ENCODE measurements around the gene LRRC32.

Gene LRRC32

DNA sequence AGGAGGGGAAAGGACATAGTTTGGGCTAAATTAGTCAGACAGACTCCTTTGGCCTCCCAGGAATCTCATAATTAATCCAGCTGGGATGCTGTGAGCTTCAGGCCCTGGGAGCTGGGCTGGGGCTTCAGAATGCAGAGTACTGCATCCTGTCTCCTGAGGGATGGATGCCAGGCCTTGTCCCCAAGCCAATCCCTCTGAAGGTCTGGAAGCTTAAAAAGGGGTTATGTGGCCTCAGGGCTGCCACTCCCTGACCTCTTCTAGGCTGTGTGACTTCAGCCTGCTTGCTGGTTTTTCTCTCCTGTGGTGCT, 6.9 kb upstream of the LRRC32 start:
- DNase-seq: no peak

- no peak for DNase-seq
Observed at GRCh38 chr11:76676636-76677457, 6.3 kb upstream of the LRRC32 start.

DNA sequence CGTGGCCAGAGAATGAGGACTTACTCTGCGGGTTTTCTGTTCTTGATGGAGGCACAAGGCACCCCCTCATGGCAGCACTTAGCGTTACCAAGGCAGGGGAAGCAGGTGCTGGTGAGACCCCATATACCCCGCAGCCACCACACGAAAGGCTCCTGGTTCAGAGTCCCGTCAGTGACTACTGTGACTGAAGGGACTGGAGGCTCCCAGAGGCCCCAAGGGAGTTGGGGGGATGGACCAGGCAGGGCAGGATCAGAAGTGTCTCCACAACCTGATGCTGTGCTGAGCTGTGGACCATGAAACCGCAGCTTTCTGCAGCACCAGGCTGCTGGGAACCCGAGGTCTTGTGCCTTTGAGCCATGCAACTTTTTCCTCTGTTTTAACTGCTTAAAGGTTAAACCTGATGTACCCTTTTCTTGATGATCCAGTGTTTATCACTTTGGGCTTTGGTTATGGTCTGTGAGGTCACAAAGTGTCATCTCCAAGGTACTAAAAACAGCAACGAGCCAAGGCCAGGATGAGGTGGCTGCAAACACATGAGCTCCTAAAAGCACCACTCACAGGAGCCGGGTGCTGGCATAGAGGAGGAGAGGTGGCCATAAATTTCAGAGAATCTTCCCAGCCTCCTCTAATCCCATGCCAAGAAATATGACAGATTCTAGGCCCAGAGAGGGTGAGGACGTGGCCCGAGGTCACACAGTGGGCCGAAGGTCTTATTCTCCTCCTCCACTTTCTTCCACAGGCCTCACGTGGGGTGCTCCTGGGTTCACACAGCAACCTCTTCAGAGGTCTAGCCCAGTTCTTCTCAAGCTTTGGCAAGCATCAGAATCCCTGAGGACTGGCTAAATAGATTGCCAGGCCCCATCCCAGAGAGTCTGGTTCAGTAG, 4.2 kb upstream of the LRRC32 start:
- no peak for DNase-seq

GRCh38 chr11:76673176-76674142, 2.9 kb upstream of the LRRC32 start:
- no peak for DNase-seq

DNA sequence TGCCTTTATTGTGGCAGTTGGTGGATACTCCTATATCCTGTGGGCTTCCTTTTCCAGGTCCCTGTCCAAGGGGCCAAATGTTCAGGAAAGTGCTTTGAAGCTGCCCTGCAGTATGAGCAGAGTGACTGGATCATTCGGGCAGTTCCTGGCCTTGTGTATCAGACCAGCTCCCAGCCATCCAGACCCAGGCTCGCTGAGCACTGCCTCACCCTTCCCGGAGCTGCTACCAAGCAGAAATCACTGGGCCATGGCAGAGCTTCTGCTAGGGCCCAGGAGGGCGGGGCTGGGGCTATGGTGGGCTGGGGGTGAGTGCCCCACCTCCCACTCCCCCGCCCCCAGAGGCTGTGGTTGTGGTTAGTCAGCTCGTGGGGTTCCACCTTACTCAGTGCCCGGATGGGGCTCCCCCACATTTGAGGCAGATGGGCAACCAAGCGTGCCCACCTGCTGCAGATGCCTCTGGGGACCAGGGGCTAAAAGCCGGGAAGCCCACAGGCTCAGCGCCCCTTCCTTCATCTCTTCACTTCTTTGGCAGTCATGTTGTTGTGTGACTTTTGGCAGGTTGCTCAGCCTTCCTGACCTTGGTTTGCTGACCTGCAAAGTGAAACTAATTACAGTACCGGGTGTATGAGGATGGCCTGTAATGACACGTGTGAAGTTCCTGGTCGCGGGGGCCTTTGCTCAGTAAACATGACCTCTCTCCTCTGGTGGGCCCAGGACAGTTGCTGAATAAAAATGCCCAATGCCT, 2.1 kb upstream of the LRRC32 start:
- no peak for DNase-seq

DNA sequence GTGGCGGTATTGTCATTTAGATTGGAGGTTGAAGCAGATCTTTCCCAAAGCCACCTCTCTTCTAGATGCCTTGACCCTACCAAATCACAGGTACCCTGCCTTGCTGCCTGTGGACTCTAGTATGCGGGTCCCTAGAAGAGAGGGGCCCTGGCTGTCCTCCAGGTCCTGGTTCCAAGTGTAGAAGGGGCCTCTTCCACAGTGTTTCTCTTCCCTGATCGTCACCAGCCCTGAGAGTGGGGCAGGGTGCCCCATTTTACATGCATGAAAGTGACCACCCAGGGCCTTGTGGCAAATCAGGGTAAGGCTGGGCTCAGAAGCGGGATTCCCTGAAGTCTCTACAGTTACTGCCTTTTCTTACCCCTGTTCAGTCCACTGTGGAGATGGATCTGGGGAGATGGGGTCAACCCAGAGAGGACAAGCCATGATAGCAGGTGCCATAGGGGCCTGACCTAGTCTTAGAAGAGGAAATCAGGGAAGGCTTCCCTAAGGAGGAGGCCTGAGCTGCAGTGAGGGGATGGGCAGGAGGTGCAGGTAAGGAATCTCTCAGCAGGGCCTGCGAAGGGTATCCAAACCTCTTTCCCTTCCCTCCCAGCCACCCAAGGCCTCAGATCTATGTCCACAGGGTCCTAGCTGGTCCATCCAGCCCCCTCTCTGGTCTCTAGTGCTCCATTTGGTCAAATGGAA, 1.2 kb upstream of the LRRC32 start:
- no peak for DNase-seq

- DNase-seq: no peak
Observed at GRCh38 chr11:76671237-76671592, 668 bp upstream of the LRRC32 start.

GRCh38 chr11:76669901-76670484, 554 bp downstream of the LRRC32 start:
- no peak for DNase-seq

- DNase-seq: no peak
Observed at GRCh38 chr11:76668362-76669155, 2.0 kb downstream of the LRRC32 start.

DNA sequence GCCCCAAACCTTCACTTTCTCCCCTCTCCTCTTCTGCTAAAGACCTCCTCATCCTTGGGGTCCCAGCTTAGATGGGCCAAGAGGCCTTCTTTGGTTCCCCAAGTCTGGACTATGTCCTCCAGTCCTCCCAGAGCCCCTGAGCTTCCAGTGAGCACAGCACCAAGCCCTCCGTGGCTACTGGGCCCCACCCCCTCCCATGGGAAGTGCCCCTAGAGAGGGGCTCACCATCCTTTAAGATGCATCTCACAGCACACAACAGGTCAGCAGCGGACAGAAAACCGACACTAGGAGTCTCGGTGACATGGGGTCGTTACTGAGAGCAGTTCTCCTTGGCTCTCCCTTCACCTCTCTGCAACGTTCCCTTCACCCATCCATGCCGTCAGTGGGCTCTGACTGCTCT, 2.7 kb downstream of the LRRC32 start:
- no peak for DNase-seq

DNA sequence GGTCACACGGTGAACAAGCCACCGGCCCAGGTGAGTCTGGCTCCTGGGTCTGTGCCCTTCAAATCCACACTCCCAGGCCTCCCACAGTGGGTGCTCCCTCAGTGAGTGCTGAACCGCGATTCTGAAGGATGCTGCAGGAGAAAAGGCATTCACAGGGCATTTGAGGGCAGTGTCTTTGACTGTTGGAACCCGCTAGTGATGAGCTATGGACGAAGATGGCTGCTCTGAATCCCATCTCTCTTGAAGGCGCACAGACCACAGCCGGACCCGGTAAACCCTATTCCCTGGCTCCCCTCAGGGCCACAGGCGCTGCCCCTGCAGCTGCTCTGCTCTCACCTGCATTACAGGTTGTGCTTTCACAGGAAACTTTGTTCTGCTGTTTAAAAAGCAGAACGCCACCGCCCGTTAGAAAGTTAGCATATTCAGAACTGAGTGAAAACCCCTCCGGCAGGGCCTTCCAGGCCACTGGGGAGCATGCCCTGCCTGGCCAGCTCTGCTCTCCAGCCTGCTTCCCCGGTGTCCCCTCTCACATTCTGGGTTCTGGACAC, 3.2 kb downstream of the LRRC32 start:
- no peak for DNase-seq

- DNase-seq: no peak
Observed at GRCh38 chr11:76666830-76667229, 3.7 kb downstream of the LRRC32 start.

- no peak for DNase-seq
Observed at GRCh38 chr11:76666408-76666807, 4.1 kb downstream of the LRRC32 start.

DNA sequence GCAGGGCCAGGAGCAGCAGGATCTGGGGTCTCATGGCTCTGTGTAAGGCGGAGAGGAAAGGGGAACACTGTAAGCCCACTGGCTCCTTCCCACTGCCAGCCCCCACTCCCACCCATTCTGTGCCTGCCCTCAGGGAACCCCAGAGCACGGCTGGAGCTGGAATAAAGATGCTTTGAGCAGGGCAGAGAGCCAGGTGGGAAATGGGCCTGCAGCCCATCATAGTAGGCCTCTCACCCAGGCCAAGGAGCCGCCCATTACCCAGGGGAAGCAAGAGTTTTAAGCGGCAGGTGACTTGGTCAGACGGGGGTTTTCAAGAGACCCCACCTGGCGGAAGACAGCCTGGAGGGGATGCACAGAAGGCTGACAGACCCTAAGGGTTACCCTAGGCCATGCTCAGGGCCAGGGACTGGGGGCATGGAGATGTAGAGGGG, 4.6 kb downstream of the LRRC32 start:
- DNase-seq: no peak

DNA sequence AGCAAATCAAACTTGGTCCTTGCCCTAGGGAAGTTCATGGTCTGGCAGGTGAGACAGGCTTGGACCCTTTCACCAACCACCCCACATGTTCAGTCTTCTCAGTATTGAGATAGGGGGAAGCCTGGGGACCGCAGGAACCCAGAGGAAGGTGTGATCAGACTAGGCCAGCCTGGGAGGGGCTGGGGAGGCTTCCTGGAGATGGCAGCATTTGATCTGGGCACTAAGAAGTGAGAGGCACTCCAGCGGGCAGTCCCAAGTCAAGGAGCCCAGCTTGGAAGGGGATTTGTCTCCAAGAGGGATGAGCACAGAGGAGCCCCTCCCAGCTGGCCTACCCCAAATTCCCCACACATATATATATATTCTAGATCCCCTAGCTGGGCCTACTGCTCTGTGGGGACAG, 5.4 kb downstream of the LRRC32 start:
- DNase-seq: no peak

DNA sequence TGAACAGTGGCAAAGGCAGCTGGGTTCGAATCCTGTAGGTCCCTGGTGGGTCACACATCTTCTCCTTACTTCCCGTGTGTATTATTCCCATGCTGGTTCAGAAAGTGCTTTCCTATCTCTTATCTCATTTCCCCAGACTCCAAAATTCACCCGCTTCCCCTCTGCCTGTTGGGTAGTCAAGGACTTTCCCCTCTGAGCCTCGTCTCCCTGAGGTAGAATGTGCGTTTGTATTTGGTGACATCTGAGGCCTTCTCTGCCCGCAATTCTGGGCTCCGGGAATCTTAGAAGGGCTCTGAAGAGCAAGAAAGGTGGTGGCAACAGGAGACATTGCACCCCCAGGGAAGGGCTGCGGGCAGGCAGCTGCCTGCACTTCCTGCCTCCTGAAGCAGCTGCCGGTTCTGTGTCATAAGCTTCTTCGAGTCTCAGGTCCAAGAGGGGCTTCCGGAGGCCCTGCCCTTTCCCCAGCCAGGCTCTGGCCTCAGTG, 5.9 kb downstream of the LRRC32 start:
- DNase-seq: no peak

GRCh38 chr11:76663912-76664440, 6.6 kb downstream of the LRRC32 start:
- no peak for DNase-seq

- DNase-seq: no peak
Observed at GRCh38 chr11:76663486-76663810, 7.1 kb downstream of the LRRC32 start.

DNA sequence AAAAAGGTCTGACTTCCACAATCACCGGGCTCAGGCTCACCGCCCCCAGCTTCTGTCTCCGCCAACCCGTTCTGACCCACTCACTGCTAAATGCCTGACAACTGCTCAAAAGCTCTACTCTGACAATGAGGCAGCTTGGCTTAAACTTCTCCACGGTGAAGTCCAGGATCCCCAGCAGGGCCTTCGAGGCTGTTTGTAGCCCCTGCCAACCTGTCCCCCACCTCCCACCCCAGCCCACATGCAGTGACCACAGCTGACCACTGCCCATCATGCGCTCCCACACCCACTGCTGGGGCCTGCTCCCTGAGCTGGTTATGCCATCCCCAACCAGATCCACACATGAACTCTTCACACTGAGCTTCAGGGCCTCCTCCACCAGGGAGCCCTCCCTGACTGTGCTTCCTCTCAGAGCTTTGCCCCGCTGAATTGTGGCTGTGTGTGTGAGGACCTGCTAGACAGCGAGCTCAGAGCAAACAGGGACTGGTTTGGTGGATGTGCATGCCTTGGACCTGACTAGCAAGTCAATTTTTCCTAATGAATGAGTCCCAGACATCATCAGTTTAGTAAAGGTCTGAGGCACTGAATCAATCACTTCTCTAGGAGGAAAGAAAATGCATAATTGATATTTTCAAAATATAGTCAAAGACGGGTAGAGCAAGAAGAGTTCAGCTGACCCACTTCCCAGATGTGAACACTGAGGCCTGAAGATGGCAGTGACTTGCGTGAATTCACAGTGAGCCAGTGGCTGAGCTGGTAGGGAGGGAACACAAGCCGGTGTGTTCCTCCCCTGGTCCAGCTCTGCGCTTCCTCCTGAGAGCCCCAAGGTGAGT, 7.7 kb downstream of the LRRC32 start:
- DNase-seq: no peak
